SK-N-SH (cell line): ENCODE results near the gene KRTAP12-4. TPM values are rescaled to one million over a fixed set of nuclear protein-coding genes. Genes with fewer than 3 reads are reported as not detected.

Source experiments
- CTCF ChIA-PET: fragments of 300-600, 350-600 bp; formaldehyde crosslinking; extraction: SDS; loops from one replicate; lab custom pipeline; 2021; lab: Yijun Ruan, JAX
- POLR2A ChIA-PET: fragments of 350-600 bp; sonication (Branson Sonifier 250); formaldehyde crosslinking; extraction: SDS; loops from one replicate; lab custom pipeline; 2020; ENCODE audit warnings: antibody characterized with exemption, inconsistent platforms; lab: Yijun Ruan, JAX
- DNase-seq: peaks from one replicate; pipeline ENCODE4 v3.0.0; 2012
- H2AFZ ChIP-seq: fragments of 200-600 bp; sonication (generic); 2 replicates; pipeline ENCODE4 v1.8.1; 2016; ENCODE audit warnings: antibody characterized with exemption, mild to moderate bottlenecking, low read depth
- H3F3A ChIP-seq: fragments of 200-600 bp; sonication (generic); replicated peaks from 2 replicates; pipeline ENCODE3; 2016; ENCODE audit warnings: antibody characterized with exemption, mild to moderate bottlenecking; ENCODE audit not compliant: insufficient read depth
- H3K27ac ChIP-seq, 2 experiments: fragments of 200-500 bp in 1 of 2; fragments of 200-600 bp in 1 of 2; sonication (Bioruptor generic) in 1 of 2; sonication (generic), shearing (Covaris generic) in 1 of 2; 2 replicates each; pipeline versions ENCODE4 v1.5.1 to v1.6.1; 2014 to 2016; ENCODE audit warnings: low read depth in 2 of 2, inconsistent platforms in 1 of 2, low read length in 1 of 2, mild to moderate bottlenecking in 1 of 2, mixed read lengths in 1 of 2
- H3K27me3 ChIP-seq: fragments of 200-600 bp; sonication (generic), shearing (Covaris generic); 2 replicates; pipeline ENCODE4 v1.6.1; 2016; ENCODE audit warnings: mixed run types; ENCODE audit not compliant: insufficient read depth
- H3K36me3 ChIP-seq, 2 experiments: fragments of 200-500 bp in 1 of 2; fragments of 200-600 bp in 1 of 2; sonication (Bioruptor generic) in 1 of 2; sonication (generic) in 1 of 2; replicated peaks in 1 of 2; 2 replicates each; pipeline versions ENCODE3 to v1.5.1; 2014 to 2016; ENCODE audit warnings: low read length in 1 of 2, mild to moderate bottlenecking in 1 of 2; ENCODE audit not compliant: insufficient read depth in 2 of 2, control insufficient read depth in 1 of 2
- H3K4me1 ChIP-seq, 2 experiments: fragments of 200-500 bp in 1 of 2; fragments of 200-600 bp in 1 of 2; sonication (Bioruptor generic) in 1 of 2; sonication (generic), shearing (Covaris generic) in 1 of 2; 2 replicates each; pipeline versions ENCODE4 v1.5.1 to v1.6.1; 2014 to 2016; ENCODE audit warnings: low read depth in 1 of 2, low read length in 1 of 2, mixed run types in 1 of 2; ENCODE audit not compliant: insufficient read depth in 2 of 2, control insufficient read depth in 1 of 2
- H3K4me2 ChIP-seq: fragments of 200-600 bp; sonication (generic), shearing (Covaris generic); 2 replicates; pipeline ENCODE4 v1.6.1; 2017; ENCODE audit warnings: mixed run types
- H3K4me3 ChIP-seq, 2 experiments: fragments of 200-500 bp in 1 of 2; fragments of 200-600 bp in 1 of 2; sonication (Bioruptor generic) in 1 of 2; sonication (generic), shearing (Covaris generic) in 1 of 2; 2 replicates each; pipeline versions ENCODE4 v1.5.1 to v1.8.1; 2014 to 2016; ENCODE audit warnings: low read depth in 2 of 2, inconsistent platforms in 1 of 2, low read length in 1 of 2, mild to moderate bottlenecking in 1 of 2, mixed read lengths in 1 of 2, moderate library complexity in 1 of 2
- H3K79me2 ChIP-seq: fragments of 200-600 bp; sonication (generic); 2 replicates; pipeline ENCODE4 v1.8.1; 2017; ENCODE audit warnings: mild to moderate bottlenecking; ENCODE audit not compliant: insufficient read depth
- H3K9ac ChIP-seq: fragments of 200-600 bp; sonication (generic); 2 replicates; pipeline ENCODE4 v1.6.1; 2017; ENCODE audit warnings: mixed run types
- H3K9me2 ChIP-seq: fragments of 200-600 bp; sonication (generic); 2 replicates; pipeline ENCODE4 v1.6.1; 2017; ENCODE audit warnings: mixed run types
- H3K9me3 ChIP-seq: fragments of 200-600 bp; sonication (generic); 2 replicates; pipeline ENCODE4 v1.6.1; 2017; ENCODE audit warnings: mixed run types, mild to moderate bottlenecking, moderate library complexity
- H4K20me1 ChIP-seq: fragments of 200-600 bp; sonication (generic); 2 replicates; pipeline ENCODE4 v1.6.1; 2017; ENCODE audit warnings: mild to moderate bottlenecking, mixed run types; ENCODE audit not compliant: insufficient read depth
- CTCF ChIP-seq: fragments of 200-600 bp; sonication (generic); IDR thresholded peaks from 2 replicates; pipeline ENCODE4 v1.6.1; 2017; ENCODE audit warnings: antibody characterized with exemption, mild to moderate bottlenecking, moderate library complexity
- FOXJ3 ChIP-seq: sonication (generic); formaldehyde crosslinking; IDR thresholded peaks from 2 replicates; pipeline ENCODE4 v1.5.1; 2020; ENCODE audit warnings: mild to moderate bottlenecking, missing genetic modification reagents
- GABPA ChIP-seq: IDR thresholded peaks from 2 replicates; pipeline ENCODE4 v1.4.0; 2012; ENCODE audit warnings: low read depth, mild to moderate bottlenecking
- MXI1 ChIP-seq: IDR thresholded peaks from 2 replicates; pipeline ENCODE4 v1.6.1; 2012; ENCODE audit warnings: mild to moderate bottlenecking, low read depth, low read length, improper control_type of control experiment
- PBX3 ChIP-seq: IDR thresholded peaks from 2 replicates; pipeline ENCODE4; 2012
- POLR2AphosphoS5 ChIP-seq: IDR thresholded peaks from 2 replicates; pipeline ENCODE4 v1.6.1; 2012; ENCODE audit warnings: low read depth, low read length
- TAF1 ChIP-seq: IDR thresholded peaks from 2 replicates; pipeline ENCODE4 v1.6.1; 2012; ENCODE audit warnings: low read depth, mild to moderate bottlenecking, low read length, moderate library complexity, borderline replicate concordance
- TCF12 ChIP-seq: IDR thresholded peaks from 2 replicates; pipeline ENCODE4 v1.4.0; 2012
- TEAD4 ChIP-seq: IDR thresholded peaks from 2 replicates; pipeline ENCODE4 v1.4.0; 2012; ENCODE audit warnings: mild to moderate bottlenecking, borderline replicate concordance; ENCODE audit not compliant: insufficient read depth
- USF1 ChIP-seq: IDR thresholded peaks from 2 replicates; pipeline ENCODE4 v1.4.0; 2012; ENCODE audit warnings: low read depth, borderline replicate concordance
- YY1 ChIP-seq: IDR thresholded peaks from 2 replicates; pipeline ENCODE4 v1.4.0; 2012; ENCODE audit warnings: low read depth, mild to moderate bottlenecking
- ZBTB33 ChIP-seq: IDR thresholded peaks from 2 replicates; pipeline ENCODE4 v1.4.0; 2012; ENCODE audit warnings: low read depth, borderline replicate concordance
- whole genome bisulfite sequencing: methylation state at CpG from one replicate; pipeline ENCODE4 v1.1.6; 2017; ENCODE audit warnings: low lambda C conversion rate; 5-methylcytosine and 5-hydroxymethylcytosine counted together
- polyA plus RNA-seq, 3 experiments: library from polyadenylated mRNA; depleted of rRNA; stranded (reverse); fragments of >200 nt; gene quantifications; 2 replicates each; pipeline ENCODE4 v1.2.3, GENCODE V29; 2012

The KRTAP12-4 gene
- polyA plus RNA-seq, 1 of the 3 experiments (the other 2 are of a cell fraction) = not detected

- ChIA-PET CTCF (interaction anchor here (1.0 kb wide), 1 partner anchor 16 kb away, joined by 3 read pairs; no protein-coding TSS in a partner anchor), POLR2A (interaction anchor here (0.6 kb wide), 1 partner anchor 813 kb away, joined by 4 read pairs; no protein-coding TSS in a partner anchor)
- H3K4me2 ChIP-seq = no peak overlapping the region
- H3K9me3 ChIP-seq = 0 out of 2 replicates have a peak, but pooled peaks cover 18% of the 10 kb centered on the region
- TF ChIP-seq GABPA (no peak), POLR2AphosphoS5 (no peak), ZBTB33 (no peak), USF1 (no peak), YY1 (no peak), TAF1 (no peak), PBX3 (no peak), TEAD4 (no peak), MXI1 (no peak), CTCF (no peak), TCF12 (no peak), FOXJ3 (CRISPR knock-in tag) (no peak)
- no peak overlapping the region for H2AFZ ChIP-seq
- H3K9me2 ChIP-seq = no peaks in the 10 kb centered on the region
- DNase-seq = peak; percentile 21
- no peak overlapping the region for H3K27ac ChIP-seq
- no peak overlapping the region for H3K9ac ChIP-seq
- H3K4me1 ChIP-seq = no peaks in the 10 kb centered on the region; a peak in 1 of 4 replicates
- H3K36me3 ChIP-seq = no peaks in the 10 kb centered on the region
- WGBS = 28% methylated on average over 5 of the region's 10 CpGs
- peaks cover 56% of the 10 kb centered on the region for H3K27me3 ChIP-seq
- H4K20me1 ChIP-seq = no peaks in the 10 kb centered on the region
- no peaks in the 10 kb centered on the region for H3K79me2 ChIP-seq
- H3K4me3 ChIP-seq = no peak overlapping the region
- no peaks in the 10 kb centered on the region for H3F3A ChIP-seq
These were observed 42.1 kb upstream of the KRTAP12-4 start for GRCh38 chr21:44696572-44696971.
